Stimulated activated CD4-positive, alpha-beta T cell treated with anti-CD3 and anti-CD28 coated beads, Interleukin-4, amount 100 ng/mL, for 1 hour (primary cell): ENCODE measurements around the gene GRM7.

Source experiments
- DNase-seq: peaks from one replicate; pipeline ENCODE4 v3.0.0-alpha.2; 2020

GRM7 gene

GRCh38 chr3:7512048-7512447 is 651.1 kb downstream of the GRM7 start:
- DNase-seq, result no peak

GRCh38 chr3:7518026-7518425 is 657.1 kb downstream of the GRM7 start:
- no peak for DNase-seq

- DNase-seq, result no peak
Measured at GRCh38 chr3:7518456-7518855, 657.5 kb downstream of the GRM7 start.

- DNase-seq, result no peak
Measured at GRCh38 chr3:7520059-7520458, 659.1 kb downstream of the GRM7 start.

GRCh38 chr3:7520593-7520992 is 659.7 kb downstream of the GRM7 start:
- DNase-seq, result no peak

- DNase-seq, result no peak
Measured at GRCh38 chr3:7536510-7536909, 675.6 kb downstream of the GRM7 start.

- DNase-seq, result no peak
Measured at GRCh38 chr3:7536921-7537320, 676.0 kb downstream of the GRM7 start.

GRCh38 chr3:7543294-7543880 is 682.5 kb downstream of the GRM7 start:
- DNase-seq, result no peak

- no peak for DNase-seq
Measured at GRCh38 chr3:7545334-7545733, 684.4 kb downstream of the GRM7 start.

- no peak for DNase-seq
Measured at GRCh38 chr3:7546253-7546652, 685.3 kb downstream of the GRM7 start.

- DNase-seq, result no peak
Measured at GRCh38 chr3:7547826-7548225, 686.9 kb downstream of the GRM7 start.

- no peak for DNase-seq
Measured at GRCh38 chr3:7562892-7563291, 702.0 kb downstream of the GRM7 start.

- DNase-seq, result no peak
Measured at GRCh38 chr3:7565574-7565973, 704.7 kb downstream of the GRM7 start.

GRCh38 chr3:7567160-7567559 is 706.2 kb downstream of the GRM7 start:
- DNase-seq, result no peak

- no peak for DNase-seq
Measured at GRCh38 chr3:7568526-7569184, 707.7 kb downstream of the GRM7 start.

GRCh38 chr3:7573330-7573729 is 712.4 kb downstream of the GRM7 start:
- DNase-seq, result no peak

GRCh38 chr3:7574435-7574834 is 713.5 kb downstream of the GRM7 start:
- no peak for DNase-seq

GRCh38 chr3:7576071-7576470 is 715.2 kb downstream of the GRM7 start:
- DNase-seq, result no peak

- DNase-seq, result no peak
Measured at GRCh38 chr3:7576506-7576905, 715.6 kb downstream of the GRM7 start.

- DNase-seq, result no peak
Measured at GRCh38 chr3:7577513-7577912, 716.6 kb downstream of the GRM7 start.

GRCh38 chr3:7581831-7582230 is 720.9 kb downstream of the GRM7 start:
- no peak for DNase-seq

- DNase-seq, result no peak
Measured at GRCh38 chr3:7585052-7585451, 724.1 kb downstream of the GRM7 start.

GRCh38 chr3:7588236-7588635 is 727.3 kb downstream of the GRM7 start:
- DNase-seq, result no peak

- no peak for DNase-seq
Measured at GRCh38 chr3:7589526-7589925, 728.6 kb downstream of the GRM7 start.

GRCh38 chr3:7602297-7602696 is 741.4 kb downstream of the GRM7 start:
- DNase-seq, result no peak
